Stimulated activated CD4-positive, alpha-beta T cell treated with anti-CD3 and anti-CD28 coated beads, TNF-alpha, amount 100 ng/mL, for 1 hour (primary cell): ENCODE data around the gene CDON.

Source experiments
- DNase-seq, 3 donors: peaks; one replicate each; pipeline ENCODE4 v3.0.0-alpha.2; 2020; ENCODE audit warnings: low read depth in 3 of 3, low spot score in 1 of 3

CDON gene

DNA sequence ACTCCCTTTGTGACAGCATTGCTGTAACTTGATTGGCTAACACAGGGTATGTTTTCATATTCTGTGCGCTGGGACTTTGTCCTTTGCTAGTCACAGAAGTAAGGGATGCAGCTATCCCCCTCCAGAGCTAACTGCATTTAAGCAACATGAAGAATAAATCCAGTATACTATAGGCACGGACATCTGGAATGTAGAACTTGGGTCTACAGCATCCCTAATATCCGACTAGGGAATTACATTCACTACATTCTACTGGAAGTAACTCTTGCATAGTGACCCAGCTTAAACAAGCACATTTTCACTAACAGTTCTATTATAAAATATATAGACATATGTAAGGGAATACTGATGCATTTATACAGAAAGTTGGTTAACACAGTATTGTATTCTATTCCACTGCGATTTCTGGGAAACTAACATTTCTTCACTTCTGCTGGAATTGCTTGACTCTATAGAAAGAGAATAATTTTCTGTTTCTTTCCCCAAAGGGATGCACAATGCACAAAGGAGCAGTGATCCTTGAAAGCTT is 103.7 kb downstream of the CDON start:
- DNase-seq, result no peak

GRCh38 chr11:125957618-125958332 is 104.9 kb downstream of the CDON start:
- no peak for DNase-seq

DNA sequence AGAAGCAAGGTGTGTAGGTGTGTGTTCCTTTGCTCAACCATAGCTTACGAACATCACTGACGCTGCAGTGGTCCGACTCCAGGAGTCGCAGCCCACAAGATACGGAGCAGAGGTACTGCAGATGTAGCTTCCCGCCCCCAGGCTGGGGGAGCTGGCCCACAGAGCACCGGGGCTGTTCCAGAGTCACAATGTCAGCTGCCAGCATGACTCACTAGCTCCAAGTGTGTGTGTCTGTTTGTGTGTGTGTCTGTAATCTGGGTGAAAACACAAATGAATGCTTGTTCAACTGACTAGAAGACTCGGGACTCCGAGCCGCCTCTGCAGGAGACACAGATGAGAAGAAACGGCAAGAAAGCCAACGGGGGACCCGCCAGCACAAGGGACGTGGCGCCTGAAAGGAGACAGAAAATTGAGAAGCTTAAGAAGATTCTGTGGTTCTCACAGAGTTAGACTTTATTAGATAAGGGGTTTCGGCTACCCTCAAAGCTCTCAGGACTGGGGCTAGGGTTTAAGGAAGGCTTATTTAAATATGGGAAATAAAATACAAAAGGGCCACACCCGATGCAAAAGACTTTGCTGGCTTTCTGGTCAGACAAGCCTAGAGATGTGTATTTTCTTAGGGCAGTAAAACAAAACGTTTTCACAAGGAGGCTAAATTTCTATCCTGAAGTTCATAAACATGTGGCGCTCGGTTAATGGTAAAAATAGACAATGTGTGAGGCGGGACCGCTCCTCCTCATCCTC is 106.1 kb downstream of the CDON start:
- no peak for DNase-seq

DNA sequence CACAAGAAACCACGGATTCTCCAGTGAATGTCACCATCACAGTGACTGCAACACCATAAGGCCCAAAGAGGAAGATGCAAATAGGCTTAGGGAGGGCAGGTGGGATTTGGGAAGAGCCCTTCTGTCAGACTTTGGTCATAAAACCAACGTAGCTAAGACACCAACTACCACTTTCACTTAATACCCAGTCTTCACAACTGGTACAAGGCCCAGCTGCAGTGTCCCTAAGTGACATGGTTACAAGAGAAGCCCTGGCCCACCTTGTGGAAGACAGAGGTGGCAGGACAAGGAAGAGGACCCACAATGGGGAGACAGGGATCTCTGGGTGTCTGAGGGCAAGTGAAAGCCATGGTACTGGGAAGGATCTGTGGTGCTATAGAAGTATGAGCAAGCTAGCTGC is 106.8 kb downstream of the CDON start:
- no peak for DNase-seq

DNA sequence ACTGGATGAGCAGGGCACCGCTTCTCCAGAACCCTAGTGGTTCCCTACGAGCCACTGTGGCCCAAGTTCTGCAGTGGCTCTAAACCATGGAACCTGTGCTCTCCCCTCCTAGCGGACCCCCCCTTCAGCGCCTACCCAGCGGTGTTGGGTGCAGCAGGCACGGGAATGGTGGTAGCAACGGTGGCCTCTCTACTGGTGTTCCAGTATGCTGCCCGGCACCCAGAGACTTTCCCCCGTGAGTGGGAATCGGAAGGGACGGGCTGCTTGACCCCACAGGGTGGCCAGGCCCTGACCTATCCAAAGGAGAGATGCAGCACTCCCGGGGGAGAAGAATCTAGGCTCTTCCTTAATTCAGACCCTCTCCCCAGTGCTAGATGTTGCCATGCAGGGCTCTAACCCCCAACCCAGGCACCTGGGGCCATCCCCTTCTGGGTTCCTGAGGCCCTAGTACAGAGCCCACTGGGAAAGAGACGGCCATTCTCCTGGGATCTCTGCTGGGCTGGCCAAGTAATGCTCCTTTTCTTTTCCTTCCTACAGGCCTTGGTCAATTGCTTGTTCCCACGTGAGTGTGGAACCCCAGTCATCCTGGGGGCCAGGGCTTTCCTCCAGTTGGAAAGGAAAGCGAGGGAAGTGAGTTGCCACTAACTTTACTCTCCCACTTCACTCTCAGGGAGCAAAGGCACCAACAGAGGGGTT is 107.6 kb downstream of the CDON start:
- DNase-seq, result no peak

DNA sequence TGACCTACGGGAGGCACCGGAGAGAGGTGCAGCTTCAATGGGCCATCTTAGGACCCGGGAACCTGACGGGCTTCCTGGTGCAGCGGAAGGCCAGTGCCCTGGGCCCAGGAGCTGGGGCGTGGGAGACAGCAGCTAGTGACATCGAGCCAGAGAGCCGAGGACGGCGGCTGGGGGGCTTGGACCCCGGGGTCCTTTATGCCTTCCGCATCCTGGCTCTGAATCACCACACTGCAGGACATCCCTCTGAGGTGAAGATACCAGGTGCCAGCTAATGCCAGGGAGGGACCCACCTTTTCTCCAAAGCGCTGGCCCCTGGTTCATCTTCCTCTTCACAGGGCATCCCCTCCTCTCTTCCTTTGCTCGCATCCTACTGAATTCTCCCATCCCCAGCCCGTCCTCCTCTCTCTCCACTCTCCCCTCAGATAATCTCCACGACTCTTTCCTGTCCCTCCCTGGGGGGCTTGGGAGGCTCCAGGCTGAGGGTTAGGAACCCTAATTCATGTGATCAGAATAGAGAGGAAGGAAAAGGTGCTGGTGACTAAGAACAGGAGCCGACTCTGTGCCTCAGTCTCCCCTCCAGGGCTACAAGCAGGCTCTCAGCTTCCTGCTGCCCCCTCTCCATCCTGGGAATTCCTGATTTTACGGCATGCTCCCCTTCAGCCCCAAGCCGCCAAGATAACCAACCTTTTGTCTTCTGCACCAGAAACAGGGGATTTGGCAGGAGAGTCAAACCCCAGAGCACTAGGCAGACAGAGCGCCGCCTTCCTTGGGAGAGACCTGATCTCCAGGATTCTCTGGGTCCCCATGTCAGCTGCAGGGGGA is 108.3 kb downstream of the CDON start:
- DNase-seq, result no peak

- no peak for DNase-seq
Observed at GRCh38 chr11:125953401-125953935, 109.2 kb downstream of the CDON start.

- DNase-seq, result no peak
Observed at GRCh38 chr11:125952973-125953372, 109.7 kb downstream of the CDON start.

DNA sequence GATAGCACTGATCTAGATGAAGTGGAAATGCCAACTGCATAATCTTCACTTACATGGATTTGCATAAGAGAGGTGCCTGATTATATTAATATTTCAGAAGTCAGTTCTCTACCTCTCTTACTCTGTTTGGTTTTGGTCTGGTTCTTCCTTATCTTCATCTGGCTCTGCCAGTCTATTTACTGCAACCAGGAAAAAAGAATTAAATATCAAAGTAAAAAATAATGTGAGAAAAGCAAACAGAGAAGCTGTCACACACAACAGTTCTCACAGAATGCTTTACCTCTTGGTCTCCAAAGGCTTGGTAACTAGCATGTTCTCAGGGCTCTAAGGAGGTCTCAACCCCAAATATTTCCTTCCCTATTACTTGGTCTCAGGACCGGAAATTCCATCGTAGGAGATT is 110.1 kb downstream of the CDON start:
- no peak for DNase-seq

DNA sequence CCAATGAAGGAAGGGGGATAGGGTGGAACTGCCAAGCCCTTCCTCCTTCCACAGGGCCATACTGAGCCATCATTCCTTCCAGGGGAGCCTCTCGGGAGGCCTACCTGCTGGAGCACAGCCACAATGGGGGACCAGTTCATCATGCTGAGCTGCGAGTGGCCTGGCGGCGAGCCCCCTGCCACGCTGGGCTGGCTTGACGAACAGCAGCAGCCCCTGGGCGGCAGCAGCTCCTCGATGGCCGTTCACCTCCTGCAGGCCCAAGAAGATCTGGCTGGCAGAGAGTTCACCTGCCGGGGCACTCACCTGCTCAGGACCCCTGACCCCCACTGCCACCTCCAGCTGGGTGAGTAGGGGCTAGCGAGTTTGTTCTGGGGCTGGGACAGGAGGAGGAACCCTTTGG is 110.9 kb downstream of the CDON start:
- no peak for DNase-seq

GRCh38 chr11:125950696-125951651 is 111.7 kb downstream of the CDON start:
- no peak for DNase-seq

- no peak for DNase-seq
Observed at GRCh38 chr11:125950178-125950490, 112.5 kb downstream of the CDON start.

DNA sequence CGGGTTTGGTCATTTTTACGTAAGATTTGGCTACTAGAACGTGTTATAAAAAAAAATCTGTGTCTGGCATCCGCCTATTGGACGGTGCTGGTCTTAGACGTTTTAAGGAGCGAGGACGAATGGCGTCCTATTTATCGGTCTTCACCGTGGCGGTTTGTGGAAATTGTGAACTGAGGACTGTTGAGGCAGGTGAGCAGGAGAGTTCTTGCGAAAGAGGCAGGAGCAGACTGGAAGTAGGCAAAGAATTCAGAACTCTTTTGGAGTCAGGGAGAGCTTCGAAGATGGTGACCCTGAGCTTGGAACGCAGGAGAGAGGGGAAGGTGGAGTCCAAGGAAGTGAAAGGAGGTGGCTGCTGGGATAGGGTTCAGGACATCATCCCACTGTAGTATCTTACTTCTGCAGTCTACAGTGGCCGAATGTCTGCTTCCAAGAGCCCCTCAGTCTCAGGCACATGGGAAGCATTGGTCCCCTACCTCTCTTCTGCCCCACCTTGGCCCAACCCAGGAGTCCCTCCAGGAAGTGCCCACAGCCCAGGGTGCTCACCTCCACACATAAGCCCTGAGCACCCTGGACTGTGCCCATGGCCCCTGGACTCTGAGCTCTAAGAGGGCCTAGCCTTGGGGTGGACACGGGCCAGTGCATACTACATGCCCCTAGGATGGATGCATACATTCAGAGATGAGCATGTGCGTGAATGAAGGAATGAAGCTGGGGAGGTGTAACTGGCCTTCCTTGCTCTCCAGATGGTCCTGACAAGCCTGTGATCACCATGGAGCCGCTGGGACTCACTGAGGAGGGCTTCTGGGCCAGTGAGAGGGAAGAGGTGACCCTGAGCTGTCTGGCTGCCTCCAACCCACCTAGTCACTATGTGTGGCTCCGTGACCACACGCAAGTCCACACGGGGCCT is 113.1 kb downstream of the CDON start:
- no peak for DNase-seq

DNA sequence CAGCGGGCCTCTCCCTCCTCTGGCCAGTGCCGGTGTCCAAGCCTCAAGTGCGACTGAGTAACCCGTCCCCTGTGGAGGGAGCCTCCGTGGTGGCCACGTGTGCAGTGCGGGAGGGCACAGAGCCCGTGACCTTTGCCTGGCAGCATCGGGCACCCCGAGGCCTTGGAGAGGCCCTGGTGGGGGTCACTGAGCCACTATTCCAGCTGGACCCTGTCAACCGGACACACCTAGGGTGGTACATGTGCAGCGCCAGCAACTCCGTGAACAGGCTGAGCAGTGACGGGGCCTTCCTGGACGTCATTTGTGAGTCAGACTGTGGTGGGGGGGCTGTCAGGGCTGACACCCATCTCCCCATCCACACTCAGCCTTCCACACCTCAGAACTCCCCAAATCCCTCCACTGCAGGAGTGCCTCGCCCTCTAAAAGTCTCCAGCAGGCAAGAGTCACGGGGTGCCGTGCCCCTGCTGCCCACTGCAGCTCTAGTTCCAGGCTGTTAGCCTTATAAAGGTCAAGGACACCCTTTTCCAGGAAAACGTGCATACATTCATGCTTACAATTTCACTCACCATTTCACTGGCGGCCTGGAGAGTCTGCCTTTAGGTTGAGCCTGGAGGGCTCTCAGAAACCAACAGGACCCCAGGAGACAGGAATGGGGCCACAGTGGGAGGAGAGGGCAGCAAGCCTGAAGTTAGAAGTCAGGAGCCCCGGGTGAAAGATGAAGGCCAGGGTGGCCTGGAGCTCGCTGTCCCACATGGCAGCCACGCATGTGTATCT is 114.2 kb downstream of the CDON start:
- no peak for DNase-seq

DNA sequence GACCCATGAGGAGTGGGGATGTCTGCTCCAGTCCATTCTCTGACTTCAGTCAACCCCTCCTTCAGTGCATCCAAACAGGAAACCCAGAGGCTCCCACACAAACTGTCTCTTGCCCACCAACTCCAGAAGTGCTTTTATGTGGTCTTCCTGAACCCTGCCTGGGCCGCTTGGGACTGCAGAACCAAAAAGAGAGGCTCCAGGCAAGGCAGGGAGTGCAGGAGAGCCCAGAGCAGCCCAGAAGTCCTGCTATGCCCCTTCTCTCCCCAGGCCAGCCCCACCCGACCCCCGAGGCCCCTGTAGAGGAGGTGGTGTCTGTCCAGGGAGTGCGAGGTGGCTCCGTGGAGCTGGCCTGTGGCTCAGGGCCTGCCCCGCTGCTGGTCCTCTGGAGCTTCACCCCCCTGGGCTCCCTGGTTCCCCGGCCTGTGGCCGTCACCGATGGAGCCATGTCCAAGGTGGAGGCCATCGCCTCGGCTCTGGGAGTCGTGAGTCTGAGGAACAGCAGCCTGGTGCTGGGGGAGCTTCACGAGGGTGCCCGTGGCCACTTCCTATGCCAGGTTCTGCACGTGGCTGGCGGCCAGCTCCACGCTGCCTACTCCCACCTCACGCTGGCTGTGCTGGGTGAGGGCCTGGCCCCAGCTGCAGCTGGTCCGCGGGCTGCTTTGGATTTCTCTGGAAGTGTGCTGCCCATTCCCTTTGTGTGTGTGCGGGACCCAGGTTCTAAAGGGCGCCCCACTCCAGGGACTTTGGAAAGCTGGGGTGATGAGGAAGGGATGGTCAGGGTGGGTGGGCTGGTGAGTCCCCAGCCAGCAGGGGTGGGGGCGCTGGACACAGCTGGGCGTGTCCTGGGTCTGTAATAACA is 115.0 kb downstream of the CDON start:
- DNase-seq, result no peak

GRCh38 chr11:125946712-125947418 is 115.8 kb downstream of the CDON start:
- no peak for DNase-seq
